GM21619 (cell line): ENCODE results near the gene KIAA0825.

ENCODE experiments used
- ATAC-seq: cut with Tn5 transposase; IDR thresholded peaks from one replicate; pipeline ENCODE4 v1.9.1; 2021; ENCODE audit not compliant: unreplicated experiment

The KIAA0825 gene

GRCh38 chr5:94618493-94619328 lies at the start of gene KIAA0825, which contains the start of gene SLF1:
Gene KIAA0825, minus strand, starts transcription at chr5:94618604. Its CDS starts 81,478 bp downstream, at chr5:94537126.
Gene SLF1, plus strand, starts transcription at chr5:94618669. Its CDS starts 10,142 bp downstream, at chr5:94628811.
- ATAC-seq = peak; percentile 96

- ATAC-seq = no peak
These were observed 49.5 kb upstream of the KIAA0825 start for GRCh38 chr5:94667937-94668336.

GRCh38 chr5:94661086-94661485 lies 42.7 kb upstream of the KIAA0825 start:
- ATAC-seq = no peak

- no peak for ATAC-seq
These were observed 42.1 kb upstream of the KIAA0825 start for GRCh38 chr5:94660506-94660905.

- no peak for ATAC-seq
These were observed 39.9 kb upstream of the KIAA0825 start for GRCh38 chr5:94658272-94658671.

GRCh38 chr5:94649874-94650273 lies 31.5 kb upstream of the KIAA0825 start:
- ATAC-seq = no peak

- ATAC-seq = no peak
These were observed 28.4 kb upstream of the KIAA0825 start for GRCh38 chr5:94646758-94647157.

- ATAC-seq = no peak
These were observed 26.6 kb upstream of the KIAA0825 start for GRCh38 chr5:94645053-94645452.

- ATAC-seq = no peak
These were observed 21.8 kb upstream of the KIAA0825 start for GRCh38 chr5:94640176-94640575.

GRCh38 chr5:94632024-94632423 lies 13.6 kb upstream of the KIAA0825 start:
- ATAC-seq = peak; percentile 98

- ATAC-seq = no peak
These were observed 8.8 kb upstream of the KIAA0825 start for GRCh38 chr5:94627191-94627590.

GRCh38 chr5:94623877-94624276 lies 5.5 kb upstream of the KIAA0825 start:
- no peak for ATAC-seq

- no peak for ATAC-seq
These were observed 4.6 kb upstream of the KIAA0825 start for GRCh38 chr5:94623011-94623410.

GRCh38 chr5:94621763-94622162 lies 3.4 kb upstream of the KIAA0825 start:
- ATAC-seq = no peak

GRCh38 chr5:94620256-94620655 lies 1.9 kb upstream of the KIAA0825 start:
- ATAC-seq = no peak

- peak; percentile 29 for ATAC-seq
These were observed 343 bp downstream of the KIAA0825 start for GRCh38 chr5:94618029-94618492.

- no peak for ATAC-seq
These were observed 2.5 kb downstream of the KIAA0825 start for GRCh38 chr5:94615862-94616261.

GRCh38 chr5:94614156-94614805 lies 4.1 kb downstream of the KIAA0825 start:
- ATAC-seq = no peak

- ATAC-seq = no peak
These were observed 4.8 kb downstream of the KIAA0825 start for GRCh38 chr5:94613583-94613982.

- no peak for ATAC-seq
These were observed 23.0 kb downstream of the KIAA0825 start for GRCh38 chr5:94595281-94595840.

- ATAC-seq = peak; percentile 78
These were observed 40.7 kb downstream of the KIAA0825 start for GRCh38 chr5:94577466-94578245.
